GM21515 (cell line): Measurements from ENCODE around the gene PPM1H.

Experiments
- ATAC-seq: cut with Tn5 transposase; IDR thresholded peaks from one replicate; pipeline ENCODE4 v1.9.1; 2021; ENCODE audit not compliant: unreplicated experiment

PPM1H gene

DNA sequence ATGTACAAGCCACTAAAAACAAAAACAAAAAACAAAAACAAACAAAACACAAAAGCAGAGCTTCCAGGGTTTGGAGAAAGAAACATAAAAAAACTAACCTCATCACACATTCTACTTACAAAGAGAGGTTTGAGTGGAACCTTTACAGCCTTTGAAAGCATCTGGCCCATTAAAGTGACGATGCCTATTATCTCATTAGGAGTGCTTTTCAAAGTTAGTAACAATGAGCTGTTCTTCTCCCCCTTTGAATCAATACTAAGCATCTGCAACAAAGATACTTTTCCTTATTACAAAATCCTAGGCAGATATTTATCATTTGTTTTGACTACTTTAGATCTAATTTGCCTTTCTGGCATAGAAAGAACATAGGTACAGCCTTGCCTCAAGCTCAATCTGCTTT lies 217.3 kb downstream of the PPM1H start:
- no peak for ATAC-seq

DNA sequence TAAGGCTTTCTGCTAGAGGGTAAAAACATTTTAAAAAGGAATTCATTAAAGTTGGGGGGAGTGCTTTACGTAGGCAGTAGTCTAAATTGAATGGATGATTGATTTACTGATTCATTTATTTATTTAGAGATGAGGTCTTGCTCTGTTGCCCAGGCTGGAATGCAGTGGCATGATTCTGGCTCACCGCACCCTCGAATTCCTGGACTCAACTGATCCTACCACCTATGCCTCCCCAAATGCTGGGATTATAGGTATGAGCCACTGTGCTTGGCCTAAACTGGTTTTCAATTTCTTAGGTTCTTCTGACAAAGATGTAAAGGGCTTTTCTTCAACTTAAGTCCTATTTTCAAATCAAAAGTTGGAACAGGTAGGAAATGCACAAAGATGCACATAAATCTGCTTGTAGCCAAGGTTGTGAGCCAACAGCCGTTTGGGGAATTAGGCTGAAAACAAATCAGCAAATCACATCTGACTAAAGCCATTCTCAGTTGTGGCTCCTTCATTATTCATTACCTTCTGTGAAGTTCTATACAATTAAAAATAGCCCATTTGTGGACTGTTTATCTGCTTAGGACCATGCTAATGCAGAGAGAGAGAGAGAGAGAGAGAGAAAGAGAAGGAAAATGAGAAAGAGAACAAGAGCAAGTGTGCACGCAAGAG lies 218.0 kb downstream of the PPM1H start:
- no peak for ATAC-seq

DNA sequence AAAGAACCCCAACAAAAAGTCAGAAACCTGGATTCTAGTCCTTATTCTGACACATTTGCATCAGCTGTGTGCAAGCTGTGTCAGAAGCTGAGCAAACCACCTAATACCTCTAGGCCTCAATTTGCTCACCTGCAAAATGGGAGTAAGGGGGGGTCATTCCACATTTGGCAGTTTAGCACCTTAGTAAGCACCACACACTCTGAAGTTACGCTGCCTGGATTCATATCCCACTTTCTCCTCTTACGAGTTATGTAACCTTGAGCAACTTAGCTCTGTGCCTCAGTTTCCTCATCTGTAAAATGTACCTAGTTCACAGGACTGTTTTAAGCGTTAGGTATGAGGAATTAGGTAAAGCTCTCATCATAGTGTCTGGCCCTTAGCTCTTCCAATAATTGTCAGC lies 218.9 kb downstream of the PPM1H start:
- no peak for ATAC-seq

- no peak for ATAC-seq
Observed at GRCh38 chr12:62714774-62715721, 219.9 kb downstream of the PPM1H start.

DNA sequence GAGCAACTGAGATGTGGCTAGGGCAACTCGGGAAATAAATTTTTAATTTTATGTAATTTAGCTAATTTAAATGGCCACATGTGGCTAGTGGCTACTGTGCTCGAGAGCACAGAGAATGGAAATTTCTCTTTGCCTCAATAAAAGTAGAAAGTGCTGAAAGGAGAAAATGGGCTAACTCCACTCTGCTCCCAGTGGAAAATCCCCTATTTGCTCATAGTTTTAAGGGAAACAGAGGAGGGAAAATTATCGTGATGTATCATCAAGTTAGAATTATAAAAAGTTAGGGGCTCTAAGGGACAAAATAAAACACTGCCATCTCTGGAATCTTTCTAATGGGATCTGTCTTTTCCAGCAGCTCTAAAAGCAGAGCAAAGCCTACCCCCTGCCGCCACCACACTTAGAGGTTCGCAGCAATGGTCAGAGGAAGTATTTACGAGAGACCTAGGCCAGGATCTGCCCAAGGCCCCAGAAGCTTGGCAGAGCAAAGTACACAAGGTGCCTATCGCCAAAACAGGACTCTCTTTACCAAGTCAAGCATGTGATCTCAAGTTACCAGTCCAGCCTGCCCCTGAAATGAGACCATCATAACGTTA lies 220.7 kb downstream of the PPM1H start:
- no peak for ATAC-seq

DNA sequence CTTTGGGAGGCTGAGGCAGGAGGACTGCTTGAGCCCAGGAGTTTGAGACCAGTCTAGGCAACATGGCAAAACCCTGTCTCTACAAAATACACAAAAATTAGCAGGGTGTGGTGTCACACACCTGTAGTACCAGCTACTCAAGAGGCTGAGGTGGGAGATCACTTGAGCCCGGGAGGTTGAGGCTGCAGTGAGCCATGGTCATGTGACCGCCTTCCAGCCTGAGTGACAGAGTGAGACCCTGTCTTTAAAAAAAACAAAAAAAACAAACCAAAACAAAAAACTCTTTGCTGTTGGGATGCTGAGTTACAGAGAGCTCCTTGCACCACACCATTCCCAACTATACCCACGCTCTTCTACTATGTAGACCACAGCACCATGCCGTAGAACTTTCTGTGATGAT lies 221.2 kb downstream of the PPM1H start:
- no peak for ATAC-seq

- ATAC-seq: no peak
Observed at GRCh38 chr12:62712681-62713573, 222.0 kb downstream of the PPM1H start.

- ATAC-seq: no peak
Observed at GRCh38 chr12:62711631-62712241, 223.2 kb downstream of the PPM1H start.

- ATAC-seq: no peak
Observed at GRCh38 chr12:62709311-62709710, 225.6 kb downstream of the PPM1H start.

DNA sequence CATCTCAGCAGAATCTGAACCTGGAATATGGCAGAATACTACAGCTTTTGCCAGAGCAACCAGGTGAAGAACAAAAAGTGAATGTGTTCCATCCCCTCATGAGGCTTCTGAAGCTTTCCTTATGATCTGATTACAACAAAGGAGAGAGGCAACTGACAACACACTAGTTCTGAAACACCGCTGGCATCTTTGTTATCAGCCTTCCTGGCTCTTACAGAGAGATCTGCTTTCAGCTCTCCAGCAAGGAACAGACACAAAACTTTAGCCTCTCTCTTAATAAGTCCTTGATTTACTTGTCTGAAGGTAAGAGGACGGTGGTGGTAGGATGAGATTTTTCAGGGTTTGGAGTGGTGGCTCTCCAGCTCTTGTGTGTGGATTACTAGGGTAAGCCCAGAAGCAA lies 227.0 kb downstream of the PPM1H start:
- no peak for ATAC-seq

DNA sequence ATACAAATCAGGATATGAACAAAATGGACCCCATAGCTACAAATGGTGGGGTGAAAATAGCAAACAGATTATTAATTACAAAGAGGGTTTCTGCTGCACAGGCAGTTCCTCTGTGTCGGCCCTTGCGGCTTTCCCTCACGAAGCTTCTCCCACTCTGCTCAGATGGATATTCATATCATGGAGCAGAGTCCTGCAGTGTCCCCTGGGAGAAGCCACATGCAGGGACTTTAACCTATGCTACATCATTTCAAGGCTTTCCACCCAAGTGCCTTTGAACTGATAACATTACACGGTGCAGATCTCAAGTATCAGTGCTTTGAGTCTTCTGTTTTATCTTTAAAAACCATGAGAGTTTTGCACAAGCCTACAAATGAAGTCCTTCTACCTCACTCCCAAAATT lies 229.1 kb downstream of the PPM1H start:
- no peak for ATAC-seq

DNA sequence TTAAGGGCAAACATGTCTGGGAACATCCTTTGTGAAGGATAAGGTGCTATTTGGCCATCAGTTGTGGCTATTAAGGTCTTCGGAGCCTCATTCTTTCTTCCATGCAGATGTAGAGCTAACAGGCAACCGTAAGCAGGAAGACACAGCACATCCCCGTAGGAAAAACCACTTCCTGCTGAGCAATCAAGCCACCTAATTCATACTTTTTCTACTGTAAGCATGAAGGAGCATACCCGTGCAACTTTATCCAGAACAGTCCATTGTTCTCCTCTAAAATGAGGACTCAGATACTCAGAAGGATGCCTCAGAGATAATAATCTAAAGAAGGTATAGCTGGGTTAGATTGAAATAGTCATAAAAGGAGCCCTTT lies 232.0 kb downstream of the PPM1H start:
- no peak for ATAC-seq

- no peak for ATAC-seq
Observed at GRCh38 chr12:62701492-62701891, 233.5 kb downstream of the PPM1H start.

- no peak for ATAC-seq
Observed at GRCh38 chr12:62700091-62700880, 234.7 kb downstream of the PPM1H start.

GRCh38 chr12:62698701-62699101 lies 236.2 kb downstream of the PPM1H start:
- ATAC-seq: no peak

DNA sequence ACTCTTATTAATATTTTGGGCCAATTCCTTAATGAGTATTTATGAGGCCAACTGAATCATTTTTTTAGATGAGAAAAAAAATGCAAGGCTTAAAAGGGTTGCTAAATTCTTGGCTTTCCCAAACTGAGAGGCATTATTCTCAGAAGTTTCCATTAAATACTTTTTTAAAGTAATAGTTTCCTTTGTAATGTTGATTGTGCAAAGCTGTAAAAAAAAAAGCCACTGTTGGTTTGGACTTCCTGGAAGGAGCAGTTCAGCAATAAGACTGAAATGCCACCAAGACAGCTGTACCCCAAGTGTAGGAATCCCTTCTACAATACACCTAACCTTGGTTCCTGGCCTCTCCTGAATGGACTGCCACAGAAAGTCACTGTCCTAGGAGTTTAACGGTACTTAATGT lies 237.1 kb downstream of the PPM1H start:
- ATAC-seq: no peak

- no peak for ATAC-seq
Observed at GRCh38 chr12:62695696-62696095, 239.3 kb downstream of the PPM1H start.

- peak; percentile 55 for ATAC-seq
Observed at GRCh38 chr12:62694632-62695031, 240.3 kb downstream of the PPM1H start.

DNA sequence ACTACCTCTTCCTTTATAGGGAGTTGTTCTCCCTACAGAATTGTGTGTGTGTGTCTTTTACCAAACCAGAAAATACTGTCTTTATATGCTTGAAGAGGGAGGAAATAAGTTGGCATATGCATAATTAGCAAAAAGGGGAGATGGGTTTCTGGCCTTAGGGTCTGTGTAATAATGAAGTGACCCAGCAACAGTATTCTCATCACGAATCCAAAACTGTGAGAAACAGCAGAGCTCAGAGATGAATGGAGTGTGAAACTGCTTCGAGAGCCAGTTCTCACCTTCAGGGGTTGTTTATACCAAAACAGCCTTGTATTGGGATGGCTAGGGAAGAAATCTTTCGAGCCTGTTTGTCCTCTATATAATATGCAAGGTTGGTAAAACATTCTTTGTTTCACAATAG lies 240.8 kb downstream of the PPM1H start:
- ATAC-seq: no peak
